Spleen (tissue), 7 donors: ENCODE results near the gene UBL5.
"Not testable (repeated sequence)": the region's sequence is repeated elsewhere in the genome, so short reads cannot be mapped to it uniquely, and the experiment has no call there.

Experiments
- POLR2A ChIP-seq, 3 donors: fragments of 450-650 bp; IDR thresholded peaks; one replicate each; pipeline ENCODE4 v1.5.1; 2017; ENCODE audit warnings: antibody characterized with exemption in 3 of 3, mild to moderate bottlenecking in 1 of 3
- TF ChIP-seq, protein P1 (sequence below), 11 experiments: fragments of 200-600 bp in 7 of 11; fragments of 450-650 bp in 4 of 11; sonication (generic) in 4 of 11; IDR thresholded peaks in 8 of 11; conservative IDR thresholded peaks in 3 of 11; 1 replicate in 7 of 11; 2 replicates in 4 of 11; pipeline versions ENCODE4 v1.4.0 to v1.8.0; 2016 to 2021; ENCODE audit warnings: antibody characterized with exemption in 11 of 11, inconsistent platforms in 4 of 11, mild to moderate bottlenecking in 1 of 11
- donor health status: DM: no; HTN: no; CAD: no; lungs with moderate emphysema.
- donor health status: DM: no; HTN: no; CAD: no.
- donor health status: DM: no; HTN: no; CAD: no.

DNA sequence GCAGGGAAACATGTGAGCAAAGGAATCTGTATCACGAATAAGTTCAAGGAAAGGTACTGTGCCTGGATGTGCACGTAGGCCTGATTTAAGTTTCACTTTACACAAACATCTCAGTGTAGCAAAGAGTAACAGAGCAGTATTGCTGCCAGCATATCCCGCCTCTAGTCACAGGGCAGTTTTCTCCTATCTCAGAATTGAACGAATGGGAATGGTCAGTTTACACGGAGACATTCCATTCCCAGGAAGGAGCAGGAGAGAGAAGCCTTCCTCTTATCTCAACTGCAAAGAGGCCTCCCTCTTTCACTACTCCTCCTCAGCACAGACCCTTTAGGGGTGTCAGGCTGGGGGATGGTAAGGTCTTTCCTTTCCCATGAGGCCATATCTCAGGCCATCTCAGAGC, 38.1 kb upstream of the UBL5 start:
- TF ChIP-seq, protein P1, sequence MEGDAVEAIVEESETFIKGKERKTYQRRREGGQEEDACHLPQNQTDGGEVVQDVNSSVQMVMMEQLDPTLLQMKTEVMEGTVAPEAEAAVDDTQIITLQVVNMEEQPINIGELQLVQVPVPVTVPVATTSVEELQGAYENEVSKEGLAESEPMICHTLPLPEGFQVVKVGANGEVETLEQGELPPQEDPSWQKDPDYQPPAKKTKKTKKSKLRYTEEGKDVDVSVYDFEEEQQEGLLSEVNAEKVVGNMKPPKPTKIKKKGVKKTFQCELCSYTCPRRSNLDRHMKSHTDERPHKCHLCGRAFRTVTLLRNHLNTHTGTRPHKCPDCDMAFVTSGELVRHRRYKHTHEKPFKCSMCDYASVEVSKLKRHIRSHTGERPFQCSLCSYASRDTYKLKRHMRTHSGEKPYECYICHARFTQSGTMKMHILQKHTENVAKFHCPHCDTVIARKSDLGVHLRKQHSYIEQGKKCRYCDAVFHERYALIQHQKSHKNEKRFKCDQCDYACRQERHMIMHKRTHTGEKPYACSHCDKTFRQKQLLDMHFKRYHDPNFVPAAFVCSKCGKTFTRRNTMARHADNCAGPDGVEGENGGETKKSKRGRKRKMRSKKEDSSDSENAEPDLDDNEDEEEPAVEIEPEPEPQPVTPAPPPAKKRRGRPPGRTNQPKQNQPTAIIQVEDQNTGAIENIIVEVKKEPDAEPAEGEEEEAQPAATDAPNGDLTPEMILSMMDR (IDR thresholded peaks at IDR 0.05 in 8 of 11, conservative IDR thresholded peaks at IDR 0.05 in 3 of 11), result not testable (repeated sequence)
- TF ChIP-seq POLR2A (IDR thresholded peaks at IDR 0.05), result not testable (repeated sequence)
